Liver (tissue), 9 donors: ENCODE data around the gene FANCF. TPM values are rescaled to one million over a fixed set of nuclear protein-coding genes. Genes with fewer than 3 reads are reported as not detected.

Source experiments
- DNase-seq: peaks from one replicate; pipeline ENCODE4 v3.0.0-alpha.2; 2017; ENCODE audit warnings: low spot score
- H3K27ac ChIP-seq, 2 donors: one replicate each; pipeline ENCODE4 v1.7.0; 2013; ENCODE audit warnings: inconsistent platforms in 2 of 2, low read length in 2 of 2, control low read depth in 1 of 2, low read depth in 1 of 2, mild to moderate bottlenecking in 1 of 2
- H3K27me3 ChIP-seq, 4 donors: one replicate each; pipeline versions ENCODE4 v1.6.1 to v1.7.0; 2013; ENCODE audit warnings: low read length in 3 of 4, inconsistent platforms in 1 of 4, mild to moderate bottlenecking in 1 of 4, moderate library complexity in 1 of 4; ENCODE audit not compliant: control insufficient read depth in 4 of 4, insufficient read depth in 4 of 4
- H3K36me3 ChIP-seq, 4 donors: one replicate each; pipeline versions ENCODE4 v1.6.1 to v1.7.0; 2013; ENCODE audit warnings: low read length in 3 of 4, mild to moderate bottlenecking in 3 of 4, low read depth in 1 of 4, moderate library complexity in 1 of 4; ENCODE audit not compliant: control insufficient read depth in 4 of 4, insufficient read depth in 3 of 4
- H3K4me1 ChIP-seq, 4 donors: one replicate each; pipeline versions ENCODE4 v1.6.1 to v1.7.0; 2013; ENCODE audit warnings: low read length in 3 of 4, mild to moderate bottlenecking in 3 of 4, moderate library complexity in 1 of 4; ENCODE audit not compliant: control insufficient read depth in 4 of 4, insufficient read depth in 4 of 4
- H3K4me3 ChIP-seq, 3 donors: one replicate each; pipeline versions ENCODE4 v1.6.1 to v1.7.0; 2013; ENCODE audit warnings: low read length in 3 of 3, control low read depth in 1 of 3, low read depth in 1 of 3, mild to moderate bottlenecking in 1 of 3
- H3K9ac ChIP-seq, 2 donors: one replicate each; pipeline ENCODE4 v1.7.0; 2013; ENCODE audit warnings: low read length in 2 of 2, mild to moderate bottlenecking in 2 of 2, moderate library complexity in 2 of 2, control low read depth in 1 of 2, low read depth in 1 of 2
- H3K9me3 ChIP-seq, 4 donors: one replicate each; pipeline versions ENCODE4 v1.6.1 to v1.7.0; 2013; ENCODE audit warnings: low read length in 3 of 4; ENCODE audit not compliant: control insufficient read depth in 4 of 4
- EGR1 ChIP-seq, 2 donors: IDR thresholded peaks; 2 replicates each; pipeline ENCODE4 v1.6.1; 2016 to 2018; ENCODE audit warnings: antibody characterized with exemption in 2 of 2, low read depth in 2 of 2
- FOXA1 ChIP-seq: IDR thresholded peaks from 2 replicates; pipeline ENCODE4 v1.6.1; 2016; ENCODE audit warnings: antibody characterized with exemption
- FOXA2 ChIP-seq: IDR thresholded peaks from 2 replicates; pipeline ENCODE4 v1.6.1; 2016; ENCODE audit warnings: antibody characterized with exemption
- GABPA ChIP-seq, 2 donors: IDR thresholded peaks in 1 of 2; conservative IDR thresholded peaks in 1 of 2; 2 replicates each; pipeline ENCODE4 v1.6.1; 2016; ENCODE audit warnings: antibody characterized with exemption in 2 of 2, mild to moderate bottlenecking in 1 of 2, moderate library complexity in 1 of 2
- HNF4A ChIP-seq, 2 donors: conservative IDR thresholded peaks; 2 replicates each; pipeline ENCODE4 v1.6.1; 2016; ENCODE audit warnings: antibody characterized with exemption in 2 of 2, mild to moderate bottlenecking in 2 of 2
- HNF4G ChIP-seq: IDR thresholded peaks from 2 replicates; pipeline ENCODE4 v1.6.1; 2016; ENCODE audit warnings: antibody characterized with exemption
- JUND ChIP-seq, 2 donors: IDR thresholded peaks; 2 replicates each; pipeline ENCODE4 v1.6.1; 2016; ENCODE audit warnings: antibody characterized with exemption in 2 of 2
- NR2F2 ChIP-seq: IDR thresholded peaks from 2 replicates; pipeline ENCODE4 v1.6.1; 2016; ENCODE audit warnings: antibody characterized with exemption
- RAD21 ChIP-seq, 2 donors: IDR thresholded peaks; 2 replicates each; pipeline ENCODE4 v1.6.1; 2016; ENCODE audit warnings: antibody characterized with exemption in 2 of 2, mild to moderate bottlenecking in 2 of 2
- RXRA ChIP-seq, 2 donors: IDR thresholded peaks; 2 replicates each; pipeline ENCODE4 v1.6.1; 2017 to 2018; ENCODE audit warnings: antibody characterized with exemption in 2 of 2, mild to moderate bottlenecking in 1 of 2
- SP1 ChIP-seq: IDR thresholded peaks from 2 replicates; pipeline ENCODE4 v1.6.1; 2018; ENCODE audit warnings: antibody characterized with exemption, mild to moderate bottlenecking
- TAF1 ChIP-seq: conservative IDR thresholded peaks from 2 replicates; pipeline ENCODE4 v1.6.1; 2016; ENCODE audit warnings: antibody characterized with exemption, mild to moderate bottlenecking
- YY1 ChIP-seq: IDR thresholded peaks from 2 replicates; pipeline ENCODE4 v1.6.1; 2016; ENCODE audit warnings: antibody characterized with exemption, mild to moderate bottlenecking
- WGBS: extraction: QIAGEN DNeasy Blood & Tissue Kit; methylation state at CpG from one replicate; pipeline ENCODE4 v1.1.7; 2013; 5-methylcytosine and 5-hydroxymethylcytosine counted together
- polyA plus RNA-seq, 2 donors: library from polyadenylated mRNA; stranded (reverse) in 1 of 2; unstranded in 1 of 2; fragments of 200-250 nt in 1 of 2; fragments of >200 nt in 1 of 2; fragmentation: Nextera tagmentation in 1 of 2; extraction: Ambion mirVana in 1 of 2; gene quantifications; one replicate each; pipeline versions ENCODE4 v1.2.1 to v1.2.3, GENCODE V29; 2013 to 2015
- total RNA-seq, 2 donors: library from RNA; depleted of rRNA; stranded (reverse); fragments of >200 nt; gene quantifications; one replicate each; pipeline ENCODE4 v1.2.3, GENCODE V29; 2014
- TF ChIP-seq, protein P1 (sequence below): IDR thresholded peaks from 2 replicates; pipeline ENCODE4 v1.6.1; 2016; ENCODE audit warnings: antibody characterized with exemption
- TF ChIP-seq, protein P2 (sequence below): IDR thresholded peaks from 2 replicates; pipeline ENCODE4 v1.6.1; 2016; ENCODE audit warnings: antibody characterized with exemption
- TF ChIP-seq, protein P3 (sequence below): IDR thresholded peaks from 2 replicates; pipeline ENCODE4 v1.6.1; 2016; ENCODE audit warnings: antibody characterized with exemption
- TF ChIP-seq, protein P4 (sequence below): fragments of 150-350 bp; IDR thresholded peaks from 2 replicates; pipeline ENCODE4 v1.5.1; 2017; ENCODE audit warnings: improper control_type of control experiment, low read depth, low read length; ENCODE audit not compliant: missing input control
- TF ChIP-seq, protein P5 (sequence below): IDR thresholded peaks from 2 replicates; pipeline ENCODE4 v1.6.1; 2016; ENCODE audit warnings: antibody characterized with exemption, mild to moderate bottlenecking
- donor health status: healthy.
- donor health status: healthy.
- donor health status: healthy.
- donor health status: healthy.
- donor health status: healthy.

The FANCF gene
- total and polyA plus RNA-seq, 4 donors, result 4.6 to 5.9 (median 5.1) TPM

DNA sequence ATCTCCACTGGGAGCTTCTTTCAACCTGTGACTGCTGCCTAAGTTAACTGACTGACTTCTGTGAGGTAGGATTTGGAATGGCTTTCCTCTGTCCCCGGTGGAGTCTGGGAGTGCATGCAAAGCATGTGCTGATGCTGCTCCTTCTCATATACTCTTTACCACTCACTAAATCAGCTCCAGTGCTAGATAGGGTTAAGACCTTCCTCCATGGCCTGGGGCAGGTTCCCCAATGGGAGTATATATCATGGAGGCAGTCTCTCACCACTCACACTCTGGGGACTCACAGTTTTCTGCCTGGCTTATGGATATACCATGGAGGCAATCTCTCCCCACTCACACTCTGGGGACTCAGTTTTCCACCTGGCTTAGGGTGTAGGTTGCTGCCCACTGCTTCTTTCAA, 10.1 kb upstream of the FANCF start:
- Histone ChIP-seq H3K4me3 (no peak overlapping the region), H3K4me1 (peaks cover 0 to 6% (median 0%) of the 10 kb centered on the region in 4 donors), H3K9me3 (no peaks in the 10 kb centered on the region), H3K9ac (no peak overlapping the region), H3K27ac (no peak overlapping the region), H3K27me3 (no peaks in the 10 kb centered on the region), H3K36me3 (no peaks in the 10 kb centered on the region)
- 0% methylated on average over 1 of the region's 1 CpG for WGBS
- no peak for DNase-seq
- TF ChIP-seq HNF4G (no peak), FOXA1 (no peak), TAF1 (no peak), YY1 (no peak), GABPA (IDR thresholded peaks at IDR 0.05 in 1 of 2, conservative IDR thresholded peaks at IDR 0.05 in 1 of 2) (no peak), JUND (IDR thresholded peaks at IDR 0.05) (no peak), HNF4A (conservative IDR thresholded peaks at IDR 0.05) (no peak), RXRA (IDR thresholded peaks at IDR 0.05) (no peak), NR2F2 (no peak), EGR1 (IDR thresholded peaks at IDR 0.05; ENCODE audit: low read depth in 2 of 2) (no peak), SP1 (no peak), RAD21 (IDR thresholded peaks at IDR 0.05) (no peak), FOXA2 (no peak)
- TF ChIP-seq, protein P1, sequence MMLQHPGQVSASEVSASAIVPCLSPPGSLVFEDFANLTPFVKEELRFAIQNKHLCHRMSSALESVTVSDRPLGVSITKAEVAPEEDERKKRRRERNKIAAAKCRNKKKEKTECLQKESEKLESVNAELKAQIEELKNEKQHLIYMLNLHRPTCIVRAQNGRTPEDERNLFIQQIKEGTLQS, result no peak
- TF ChIP-seq, protein P2, sequence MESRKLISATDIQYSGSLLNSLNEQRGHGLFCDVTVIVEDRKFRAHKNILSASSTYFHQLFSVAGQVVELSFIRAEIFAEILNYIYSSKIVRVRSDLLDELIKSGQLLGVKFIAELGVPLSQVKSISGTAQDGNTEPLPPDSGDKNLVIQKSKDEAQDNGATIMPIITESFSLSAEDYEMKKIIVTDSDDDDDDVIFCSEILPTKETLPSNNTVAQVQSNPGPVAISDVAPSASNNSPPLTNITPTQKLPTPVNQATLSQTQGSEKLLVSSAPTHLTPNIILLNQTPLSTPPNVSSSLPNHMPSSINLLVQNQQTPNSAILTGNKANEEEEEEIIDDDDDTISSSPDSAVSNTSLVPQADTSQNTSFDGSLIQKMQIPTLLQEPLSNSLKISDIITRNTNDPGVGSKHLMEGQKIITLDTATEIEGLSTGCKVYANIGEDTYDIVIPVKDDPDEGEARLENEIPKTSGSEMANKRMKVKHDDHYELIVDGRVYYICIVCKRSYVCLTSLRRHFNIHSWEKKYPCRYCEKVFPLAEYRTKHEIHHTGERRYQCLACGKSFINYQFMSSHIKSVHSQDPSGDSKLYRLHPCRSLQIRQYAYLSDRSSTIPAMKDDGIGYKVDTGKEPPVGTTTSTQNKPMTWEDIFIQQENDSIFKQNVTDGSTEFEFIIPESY, result no peak
- TF ChIP-seq, protein P3, sequence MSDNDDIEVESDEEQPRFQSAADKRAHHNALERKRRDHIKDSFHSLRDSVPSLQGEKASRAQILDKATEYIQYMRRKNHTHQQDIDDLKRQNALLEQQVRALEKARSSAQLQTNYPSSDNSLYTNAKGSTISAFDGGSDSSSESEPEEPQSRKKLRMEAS, result no peak
- TF ChIP-seq, protein P4, sequence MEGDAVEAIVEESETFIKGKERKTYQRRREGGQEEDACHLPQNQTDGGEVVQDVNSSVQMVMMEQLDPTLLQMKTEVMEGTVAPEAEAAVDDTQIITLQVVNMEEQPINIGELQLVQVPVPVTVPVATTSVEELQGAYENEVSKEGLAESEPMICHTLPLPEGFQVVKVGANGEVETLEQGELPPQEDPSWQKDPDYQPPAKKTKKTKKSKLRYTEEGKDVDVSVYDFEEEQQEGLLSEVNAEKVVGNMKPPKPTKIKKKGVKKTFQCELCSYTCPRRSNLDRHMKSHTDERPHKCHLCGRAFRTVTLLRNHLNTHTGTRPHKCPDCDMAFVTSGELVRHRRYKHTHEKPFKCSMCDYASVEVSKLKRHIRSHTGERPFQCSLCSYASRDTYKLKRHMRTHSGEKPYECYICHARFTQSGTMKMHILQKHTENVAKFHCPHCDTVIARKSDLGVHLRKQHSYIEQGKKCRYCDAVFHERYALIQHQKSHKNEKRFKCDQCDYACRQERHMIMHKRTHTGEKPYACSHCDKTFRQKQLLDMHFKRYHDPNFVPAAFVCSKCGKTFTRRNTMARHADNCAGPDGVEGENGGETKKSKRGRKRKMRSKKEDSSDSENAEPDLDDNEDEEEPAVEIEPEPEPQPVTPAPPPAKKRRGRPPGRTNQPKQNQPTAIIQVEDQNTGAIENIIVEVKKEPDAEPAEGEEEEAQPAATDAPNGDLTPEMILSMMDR, result no peak
- TF ChIP-seq, protein P5, sequence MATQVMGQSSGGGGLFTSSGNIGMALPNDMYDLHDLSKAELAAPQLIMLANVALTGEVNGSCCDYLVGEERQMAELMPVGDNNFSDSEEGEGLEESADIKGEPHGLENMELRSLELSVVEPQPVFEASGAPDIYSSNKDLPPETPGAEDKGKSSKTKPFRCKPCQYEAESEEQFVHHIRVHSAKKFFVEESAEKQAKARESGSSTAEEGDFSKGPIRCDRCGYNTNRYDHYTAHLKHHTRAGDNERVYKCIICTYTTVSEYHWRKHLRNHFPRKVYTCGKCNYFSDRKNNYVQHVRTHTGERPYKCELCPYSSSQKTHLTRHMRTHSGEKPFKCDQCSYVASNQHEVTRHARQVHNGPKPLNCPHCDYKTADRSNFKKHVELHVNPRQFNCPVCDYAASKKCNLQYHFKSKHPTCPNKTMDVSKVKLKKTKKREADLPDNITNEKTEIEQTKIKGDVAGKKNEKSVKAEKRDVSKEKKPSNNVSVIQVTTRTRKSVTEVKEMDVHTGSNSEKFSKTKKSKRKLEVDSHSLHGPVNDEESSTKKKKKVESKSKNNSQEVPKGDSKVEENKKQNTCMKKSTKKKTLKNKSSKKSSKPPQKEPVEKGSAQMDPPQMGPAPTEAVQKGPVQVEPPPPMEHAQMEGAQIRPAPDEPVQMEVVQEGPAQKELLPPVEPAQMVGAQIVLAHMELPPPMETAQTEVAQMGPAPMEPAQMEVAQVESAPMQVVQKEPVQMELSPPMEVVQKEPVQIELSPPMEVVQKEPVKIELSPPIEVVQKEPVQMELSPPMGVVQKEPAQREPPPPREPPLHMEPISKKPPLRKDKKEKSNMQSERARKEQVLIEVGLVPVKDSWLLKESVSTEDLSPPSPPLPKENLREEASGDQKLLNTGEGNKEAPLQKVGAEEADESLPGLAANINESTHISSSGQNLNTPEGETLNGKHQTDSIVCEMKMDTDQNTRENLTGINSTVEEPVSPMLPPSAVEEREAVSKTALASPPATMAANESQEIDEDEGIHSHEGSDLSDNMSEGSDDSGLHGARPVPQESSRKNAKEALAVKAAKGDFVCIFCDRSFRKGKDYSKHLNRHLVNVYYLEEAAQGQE, result no peak
